ENCODE measurements around the gene ASCL2.

- no peak for TF ChIP-seq CTCF (IDR thresholded peaks at IDR 0.05; ENCODE audit: low read depth, low read length, poor library complexity, severe bottlenecking)
- TF ChIP-seq EZH2phosphoT487 (IDR thresholded peaks at IDR 0.05; ENCODE audit: borderline replicate concordance, low read length), result no peak
Measured at GRCh38 chr11:2300936-2301630, 30.7 kb upstream of the ASCL2 start.
